ENCODE measurements around the gene KLC1.
A peak's percentile ranks its signal among the peaks of the same experiment; 100 is the strongest.
"Not testable (repeated sequence)": the region's sequence is repeated elsewhere in the genome, so short reads cannot be mapped to it uniquely, and the experiment has no call there.

KLC1 gene

DNA sequence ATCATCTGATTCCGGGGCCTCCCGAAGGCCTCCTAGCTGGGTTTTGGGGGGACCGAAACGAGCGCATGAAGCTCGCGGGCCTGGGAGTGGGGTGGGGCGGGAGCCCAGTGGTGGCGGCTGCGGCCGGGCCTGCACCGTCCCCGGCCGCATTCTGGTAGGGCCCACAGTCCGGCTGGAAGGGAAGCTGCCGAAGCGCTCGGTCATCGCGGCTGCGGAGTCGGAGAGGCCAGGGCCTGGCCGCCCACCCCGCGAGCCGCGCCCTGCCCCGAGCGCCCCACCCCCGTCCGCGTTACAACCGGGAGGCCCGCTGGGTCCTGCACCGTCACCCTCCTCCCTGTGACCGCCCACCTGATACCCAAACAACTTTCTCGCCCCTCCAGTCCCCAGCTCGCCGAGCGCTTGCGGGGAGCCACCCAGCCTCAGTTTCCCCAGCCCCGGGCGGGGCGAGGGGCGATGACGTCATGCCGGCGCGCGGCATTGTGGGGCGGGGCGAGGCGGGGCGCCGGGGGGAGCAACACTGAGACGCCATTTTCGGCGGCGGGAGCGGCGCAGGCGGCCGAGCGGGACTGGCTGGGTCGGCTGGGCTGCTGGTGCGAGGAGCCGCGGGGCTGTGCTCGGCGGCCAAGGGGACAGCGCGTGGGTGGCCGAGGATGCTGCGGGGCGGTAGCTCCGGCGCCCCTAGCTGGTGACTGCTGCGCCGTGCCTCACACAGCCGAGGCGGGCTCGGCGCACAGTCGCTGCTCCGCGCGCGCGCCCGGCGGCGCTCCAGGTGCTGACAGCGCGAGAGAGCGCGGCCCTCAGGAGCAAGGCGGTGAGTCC, at the start of gene KLC1:
Gene KLC1 (plus strand): TSS at position 528 of the 819 bp plus-strand sequence. CDS start 25,354 bp downstream, outside the sequence.
- peak; percentile 84 for DNase-seq (ENCODE audit: low spot score)

DNA sequence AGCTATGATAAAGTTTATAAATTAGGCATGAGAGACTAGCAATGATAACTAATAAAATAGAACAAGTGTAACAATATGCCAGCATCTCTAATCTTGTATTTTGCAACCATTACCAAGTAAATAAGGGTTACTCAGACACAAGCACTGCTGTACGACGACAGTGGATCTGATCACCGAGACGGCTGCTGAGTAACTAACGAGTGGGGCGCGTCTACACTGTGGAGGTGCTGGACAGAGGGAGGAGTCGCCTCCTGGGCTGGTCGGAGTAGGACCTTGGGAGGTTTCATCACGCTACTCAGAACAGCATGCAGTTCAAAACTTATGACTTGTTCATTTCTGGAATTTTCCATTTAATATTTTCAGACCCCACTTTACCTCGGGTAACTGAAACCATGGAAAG, 47.8 kb upstream of the KLC1 start:
- DNase-seq (ENCODE audit: low spot score), result no peak

DNA sequence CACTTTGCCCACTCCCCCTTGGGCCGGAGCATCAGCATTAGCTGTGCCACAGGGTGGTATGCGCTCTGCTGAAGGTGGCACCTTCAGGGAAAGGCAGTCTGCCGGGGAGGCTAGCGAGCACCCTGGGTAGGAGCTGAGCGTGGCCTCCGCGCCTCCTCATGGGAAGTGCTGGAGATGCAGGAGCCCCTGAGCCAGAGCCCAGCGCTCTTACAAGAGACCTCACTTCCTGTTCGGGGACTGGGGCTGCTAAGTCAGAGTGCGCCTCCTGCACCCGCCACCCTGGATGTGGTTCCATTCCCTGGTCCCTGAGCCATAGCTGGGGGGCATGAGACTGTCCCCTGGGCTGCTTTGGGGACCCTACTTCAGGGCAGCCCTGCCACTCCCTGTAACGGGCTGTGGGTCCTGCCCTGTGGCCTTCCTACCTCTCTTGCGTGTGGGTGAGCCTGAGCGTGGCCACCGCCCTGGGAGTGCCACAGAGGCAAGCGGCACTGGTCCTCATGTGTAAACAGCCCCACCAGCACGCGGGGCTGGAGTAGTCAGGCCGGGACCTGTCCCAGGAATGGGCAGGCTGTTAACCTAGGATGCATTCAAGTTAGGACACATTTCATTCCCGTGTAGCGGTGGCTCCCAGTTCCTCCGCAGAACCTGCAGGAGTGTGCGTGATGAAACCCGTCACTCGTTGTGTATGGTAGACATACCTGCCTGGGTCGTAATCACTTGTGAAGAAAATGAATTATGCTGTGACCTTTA, 46.9 kb upstream of the KLC1 start:
- no peak for DNase-seq (ENCODE audit: low spot score)

DNA sequence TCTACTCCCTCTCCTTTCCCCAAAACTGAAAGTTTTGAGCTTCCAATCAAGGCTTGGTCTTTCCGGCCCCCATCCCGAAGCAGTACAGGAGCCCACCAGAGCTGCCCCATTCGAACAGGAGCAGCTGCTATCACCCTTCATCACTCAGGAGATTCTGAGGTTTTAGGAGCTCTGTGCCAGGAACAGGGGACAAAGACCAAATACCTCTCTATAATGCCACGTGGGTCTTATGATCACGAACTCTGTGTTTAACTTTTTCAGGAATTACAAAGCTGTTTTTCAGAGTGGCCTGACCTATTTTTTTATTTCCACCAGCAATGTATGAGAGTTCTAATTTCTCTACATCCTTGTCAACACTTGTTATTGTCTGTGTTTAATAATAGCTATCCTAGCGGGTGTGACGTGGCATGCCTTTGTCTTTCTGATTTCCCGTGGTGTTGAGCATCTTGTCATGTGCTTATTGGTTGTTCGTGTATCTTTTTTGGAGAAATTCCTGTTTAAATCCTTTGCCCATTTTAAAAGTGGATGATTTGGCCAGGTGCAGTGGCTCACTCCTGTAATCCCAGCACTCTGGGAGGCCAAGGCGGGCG, 44.6 kb upstream of the KLC1 start:
- no peak for DNase-seq (ENCODE audit: low spot score)

DNA sequence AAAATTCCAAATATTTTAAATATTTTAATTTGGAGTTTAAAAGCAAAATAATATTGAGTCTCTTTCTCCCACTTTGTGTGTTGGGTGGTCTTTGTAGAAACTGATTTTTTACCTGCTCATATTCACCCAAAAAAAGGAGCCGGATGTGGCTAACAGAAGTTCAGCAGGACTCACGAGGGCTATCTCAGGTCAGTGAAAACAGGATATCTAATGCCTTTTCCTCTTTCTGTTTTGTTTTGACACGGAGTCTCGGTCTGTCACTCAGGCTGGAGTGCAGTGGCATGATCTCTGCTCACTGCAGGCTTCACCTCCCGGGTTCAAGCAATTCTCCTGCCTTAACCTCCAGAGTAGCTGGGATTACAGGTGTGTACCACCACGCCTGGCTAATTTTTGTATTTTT, 35.4 kb upstream of the KLC1 start:
- no peak for DNase-seq (ENCODE audit: low spot score)

DNA sequence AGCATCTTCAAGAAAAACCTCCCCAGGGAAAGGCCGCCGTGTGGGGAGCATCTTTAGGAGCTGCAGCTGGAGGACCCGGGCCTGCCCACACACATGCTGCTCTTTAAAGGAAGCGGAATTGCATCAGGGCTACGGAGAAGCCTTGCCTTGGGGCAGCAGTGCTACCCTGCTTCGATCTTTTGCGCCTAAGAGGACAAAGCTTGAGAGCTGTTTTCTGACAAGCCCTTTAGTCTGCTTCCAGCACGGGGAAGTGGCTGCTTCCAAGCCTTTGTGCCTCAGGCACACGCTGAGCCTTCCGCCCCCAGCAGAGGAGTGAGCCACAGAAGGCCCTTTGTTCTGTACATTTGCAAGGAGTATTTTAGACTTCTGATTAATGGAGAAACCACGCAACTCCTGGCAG, 34.7 kb upstream of the KLC1 start:
- no peak for DNase-seq (ENCODE audit: low spot score)

DNA sequence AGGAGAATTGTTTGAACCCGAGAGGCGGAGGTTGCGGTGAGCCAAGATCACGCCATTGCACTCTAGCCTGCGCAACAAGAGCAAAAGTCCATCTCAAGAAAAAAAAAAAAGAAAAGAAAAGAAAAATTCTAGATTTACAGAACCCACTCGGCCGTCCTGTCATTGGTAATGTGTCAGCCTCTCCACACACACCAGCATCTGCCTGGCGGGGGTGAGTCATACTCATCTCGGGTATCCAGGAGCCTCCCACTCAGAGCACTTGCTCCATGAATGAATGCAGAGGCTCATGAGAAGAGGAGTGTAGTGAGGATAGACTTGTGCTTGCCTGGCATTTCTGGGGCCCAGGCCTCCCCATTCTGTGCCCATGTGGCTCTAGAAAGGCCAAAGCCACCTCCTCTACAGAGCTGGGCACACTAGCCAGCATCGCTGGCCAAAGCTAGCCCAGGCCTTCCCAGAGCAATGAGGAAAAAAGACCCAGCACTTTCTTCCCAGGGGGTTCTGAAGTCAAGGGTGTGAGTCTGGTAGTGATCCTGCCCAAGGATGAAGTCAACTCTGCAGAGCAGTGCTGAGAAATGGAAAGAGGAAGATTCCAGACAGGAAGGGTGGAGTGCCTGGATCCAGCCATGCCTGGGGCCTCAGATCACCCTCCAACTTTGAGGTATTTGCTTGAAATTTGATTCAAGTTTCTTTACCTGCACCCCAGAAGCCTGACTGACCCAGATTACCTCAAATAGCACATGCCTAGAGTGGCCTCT, 31.2 kb upstream of the KLC1 start:
- no peak for DNase-seq (ENCODE audit: low spot score)

DNA sequence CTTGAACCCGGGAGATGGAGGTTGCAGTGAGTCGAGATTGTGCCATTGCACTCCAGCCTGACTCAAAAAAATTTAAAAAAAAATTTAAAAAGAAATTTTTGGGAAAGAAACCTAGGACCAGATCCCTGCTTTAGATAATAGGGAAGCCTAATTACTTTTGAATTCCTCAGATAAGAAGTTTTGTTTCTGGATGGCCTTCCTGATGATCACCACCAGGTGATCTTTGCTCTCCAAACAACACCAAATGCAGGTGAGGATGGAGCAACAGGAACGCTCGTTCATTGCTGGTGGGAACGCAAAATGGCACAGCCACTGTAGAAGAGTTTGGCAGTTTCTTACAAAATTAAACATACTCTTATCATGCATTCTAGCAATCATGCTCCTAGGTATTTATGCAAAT, 28.5 kb upstream of the KLC1 start:
- no peak for DNase-seq (ENCODE audit: low spot score)

DNA sequence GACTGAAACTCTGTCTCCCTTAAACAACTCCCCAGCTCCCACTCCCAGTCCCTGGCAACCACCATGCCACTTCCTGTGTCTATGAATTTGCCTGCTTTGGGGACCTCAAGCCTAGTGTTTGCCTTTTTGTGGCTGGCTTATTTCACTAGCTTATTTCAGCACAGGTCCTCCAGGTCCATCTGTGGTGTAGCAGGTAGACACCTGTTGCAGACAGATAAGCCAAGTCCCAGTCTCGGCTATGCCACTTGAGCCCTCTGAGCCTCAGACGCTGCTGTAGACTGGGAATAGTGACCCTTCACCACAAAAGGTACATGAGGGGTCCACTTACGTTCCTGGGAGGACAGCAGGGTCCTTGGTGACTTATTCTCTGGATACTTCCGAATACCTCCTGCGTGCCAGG, 24.4 kb upstream of the KLC1 start:
- no peak for DNase-seq (ENCODE audit: low spot score)

DNA sequence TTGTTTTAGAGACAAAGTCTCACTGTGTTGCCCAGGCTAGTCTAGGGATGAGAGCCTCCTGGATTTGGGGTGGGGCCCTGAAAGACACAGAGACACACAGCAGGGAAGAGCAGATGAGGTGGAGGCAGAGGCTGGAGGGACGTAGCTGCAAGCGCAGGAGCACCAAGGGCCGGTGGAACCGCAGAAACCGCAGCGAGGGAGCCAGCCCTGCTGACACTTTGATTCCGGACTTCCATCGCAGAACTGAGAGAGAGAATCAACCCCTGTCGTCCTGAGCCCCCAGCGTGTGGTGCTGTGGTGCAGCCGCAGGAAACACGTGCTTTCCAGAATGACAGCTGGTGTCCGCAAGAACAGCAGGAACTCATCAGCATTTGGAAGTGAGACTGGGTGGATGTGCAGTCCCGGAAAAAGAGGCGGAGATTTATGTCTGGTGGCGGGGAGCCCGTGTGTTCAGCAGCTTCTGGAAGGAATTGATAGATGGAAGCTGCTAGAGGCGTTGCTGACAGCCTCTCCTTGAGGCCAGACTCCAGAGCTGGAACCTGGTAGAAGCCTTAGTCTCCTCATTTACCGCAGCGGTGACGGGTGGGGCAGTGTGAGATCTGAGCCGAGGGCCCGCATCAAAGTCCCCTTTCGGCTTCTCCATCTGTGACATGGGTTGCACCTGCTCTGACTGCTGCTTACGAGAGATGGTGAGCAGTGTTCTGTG, 21.9 kb upstream of the KLC1 start:
- DNase-seq (ENCODE audit: low spot score), result peak; percentile 20

DNA sequence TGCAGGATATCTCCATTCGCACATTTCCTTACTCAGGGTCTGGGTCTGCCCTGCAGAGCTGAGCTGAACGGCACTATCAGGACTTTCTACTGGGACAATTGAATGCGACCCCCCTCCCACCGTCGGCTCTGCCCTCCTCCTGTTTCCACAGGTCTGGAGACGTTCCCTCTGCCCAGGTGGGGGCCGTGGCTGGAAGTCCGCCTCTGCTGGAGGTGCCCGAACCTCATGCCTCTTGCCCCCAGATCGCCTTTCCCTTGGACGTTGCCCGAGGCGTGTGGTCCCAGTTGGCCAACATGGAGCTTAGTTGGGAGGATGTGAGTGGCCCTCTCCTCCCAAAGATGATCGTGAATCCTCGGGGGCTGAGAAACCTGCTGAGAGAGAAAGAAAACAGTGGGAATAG, 21.2 kb upstream of the KLC1 start:
- no peak for DNase-seq (ENCODE audit: low spot score)

DNA sequence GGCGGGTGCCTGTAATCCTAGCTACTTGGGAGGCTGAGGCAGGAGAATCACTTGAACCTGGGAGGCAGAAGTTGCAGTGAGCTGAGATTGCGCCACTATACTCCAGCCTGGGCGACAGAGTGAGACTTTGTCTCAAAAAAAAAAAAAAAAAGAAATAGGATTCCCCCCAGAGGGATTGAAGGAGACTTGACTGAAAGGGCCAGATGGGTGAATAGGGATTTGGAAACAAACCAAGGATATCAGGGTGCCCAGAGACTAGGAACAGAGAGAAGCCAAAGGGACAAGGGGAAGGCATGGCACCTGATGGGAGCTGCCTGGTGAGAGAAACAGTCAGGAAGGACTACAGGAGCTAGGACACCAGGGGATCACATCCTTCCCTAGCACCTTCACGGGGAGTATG, 19.9 kb upstream of the KLC1 start:
- not testable (repeated sequence) for DNase-seq (ENCODE audit: low spot score)

DNA sequence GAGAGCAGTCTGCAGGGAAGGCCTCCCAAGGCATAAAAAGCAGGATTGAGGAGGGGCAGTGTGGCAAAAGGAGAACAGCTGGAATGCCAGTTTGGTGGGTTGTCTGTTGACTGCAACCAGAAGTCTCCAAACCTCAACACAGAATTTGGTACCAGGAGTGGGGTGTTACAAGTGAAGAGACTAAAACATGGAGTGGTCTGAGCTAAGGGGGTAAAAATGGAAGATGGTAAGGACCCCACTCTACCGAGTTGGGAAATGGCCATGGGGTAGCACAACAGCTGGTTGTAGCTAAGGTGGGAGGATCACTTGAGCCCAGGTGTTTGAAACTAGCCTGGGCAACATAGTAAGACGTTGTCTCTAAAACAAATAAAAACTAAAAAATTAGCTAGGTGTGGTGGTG, 17.8 kb upstream of the KLC1 start:
- DNase-seq (ENCODE audit: low spot score), result no peak

DNA sequence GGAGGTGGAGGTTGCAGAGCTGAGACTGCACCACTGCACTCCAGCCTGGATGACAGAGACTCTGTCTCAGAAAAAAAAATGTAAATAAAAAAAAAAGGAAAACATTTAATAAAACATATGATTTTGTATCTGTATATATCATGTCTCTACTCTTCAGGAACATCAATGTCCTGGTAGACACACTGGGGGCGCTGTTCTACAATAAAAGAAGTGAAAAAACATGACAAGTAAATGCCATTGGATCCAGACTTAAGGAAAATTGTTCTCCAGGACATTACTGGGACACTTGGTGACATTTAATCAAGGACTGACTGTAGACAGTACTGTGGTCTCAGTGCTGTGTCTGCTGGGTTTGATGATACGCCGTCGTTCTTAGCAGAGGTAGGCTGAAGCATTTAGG, 15.5 kb upstream of the KLC1 start:
- DNase-seq (ENCODE audit: low spot score), result no peak

DNA sequence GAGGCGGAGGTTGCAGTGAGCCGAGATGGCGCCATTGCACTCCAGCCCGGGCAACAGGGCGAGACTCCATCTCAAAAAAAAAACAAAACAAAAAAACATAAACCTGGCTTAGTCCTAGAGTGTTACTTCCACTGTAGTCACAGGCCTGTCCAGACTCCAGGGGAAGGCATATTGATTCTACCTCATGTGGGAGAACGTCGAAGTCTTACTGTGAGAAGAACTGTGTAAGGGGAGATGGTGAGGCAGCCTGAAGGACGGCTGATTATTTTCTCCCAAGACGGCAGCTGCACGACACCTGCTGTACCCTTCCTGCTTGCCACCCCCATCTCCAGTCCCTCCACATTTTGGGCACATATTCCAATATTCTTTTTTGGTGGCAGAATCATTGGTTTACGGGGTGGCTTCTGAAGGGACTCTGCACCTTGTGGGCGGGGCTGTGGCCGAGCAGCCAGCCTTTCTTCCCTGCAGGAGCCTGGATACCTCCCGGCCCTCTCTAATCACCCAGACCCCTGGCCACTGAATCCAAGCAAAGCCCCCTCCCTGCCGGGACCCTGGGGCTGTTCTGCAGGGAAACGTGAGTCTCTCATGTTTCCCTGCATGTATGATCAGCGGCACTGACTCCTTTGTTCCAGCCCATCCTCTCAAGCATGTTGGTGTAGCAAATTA, 12.2 kb upstream of the KLC1 start:
- no peak for DNase-seq (ENCODE audit: low spot score)

DNA sequence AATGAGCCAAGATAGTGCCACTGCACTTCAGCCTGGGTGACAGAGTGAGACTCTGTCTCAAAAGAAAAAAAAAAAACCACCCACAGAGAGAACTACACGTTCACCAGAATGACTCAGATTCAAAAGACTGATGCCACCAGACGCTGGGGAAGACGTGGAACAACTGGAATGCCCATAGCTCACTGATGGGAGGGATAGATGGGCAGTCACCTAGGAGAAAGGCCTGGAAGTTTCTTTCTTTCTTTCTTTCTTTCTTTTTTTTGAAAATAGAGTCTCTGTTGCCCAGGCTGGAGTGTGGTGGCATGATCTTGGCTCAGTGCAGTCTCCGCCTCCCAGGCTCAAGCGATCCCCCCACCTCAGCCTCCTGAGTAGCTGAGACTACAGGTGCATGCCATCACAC, 10.0 kb upstream of the KLC1 start:
- no peak for DNase-seq (ENCODE audit: low spot score)

DNA sequence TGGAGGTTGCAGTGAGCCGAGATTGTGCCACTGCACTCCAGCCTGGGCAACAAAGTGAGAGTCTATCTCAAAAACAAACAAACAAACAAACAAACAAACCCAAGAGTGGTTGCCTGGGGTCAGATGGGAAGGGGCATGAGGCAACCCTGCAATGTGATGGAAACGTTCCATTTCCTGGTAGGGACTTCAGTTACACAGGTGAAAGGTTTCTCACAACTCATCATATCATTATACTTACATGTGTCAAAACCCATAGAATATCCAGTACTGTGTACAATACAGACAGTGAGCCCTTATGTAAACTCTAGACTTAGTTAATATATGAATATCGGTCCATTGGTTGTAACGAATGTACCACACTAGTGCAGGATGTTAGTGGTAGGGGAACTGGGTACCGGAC, 7.2 kb upstream of the KLC1 start:
- DNase-seq (ENCODE audit: low spot score), result no peak

DNA sequence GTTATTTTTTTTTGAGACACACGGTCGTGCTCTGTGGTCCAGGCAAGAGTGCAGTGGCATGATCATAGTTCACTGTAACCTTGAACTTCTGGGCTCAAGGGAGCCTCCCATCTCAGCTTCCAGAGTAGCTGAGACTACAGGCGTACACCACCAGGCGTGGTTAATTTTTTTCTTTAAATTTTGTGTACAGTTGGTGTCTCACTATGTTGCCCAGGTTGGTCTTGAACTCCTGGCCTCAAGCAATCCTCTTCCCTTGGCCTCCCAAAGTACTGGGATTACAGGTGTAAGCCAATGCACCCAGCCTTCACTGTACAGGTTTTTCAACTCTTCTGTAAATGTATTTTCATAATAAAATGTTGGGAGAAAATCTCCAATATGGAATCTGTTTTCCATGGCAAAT, 5.7 kb upstream of the KLC1 start:
- DNase-seq (ENCODE audit: low spot score), result no peak

DNA sequence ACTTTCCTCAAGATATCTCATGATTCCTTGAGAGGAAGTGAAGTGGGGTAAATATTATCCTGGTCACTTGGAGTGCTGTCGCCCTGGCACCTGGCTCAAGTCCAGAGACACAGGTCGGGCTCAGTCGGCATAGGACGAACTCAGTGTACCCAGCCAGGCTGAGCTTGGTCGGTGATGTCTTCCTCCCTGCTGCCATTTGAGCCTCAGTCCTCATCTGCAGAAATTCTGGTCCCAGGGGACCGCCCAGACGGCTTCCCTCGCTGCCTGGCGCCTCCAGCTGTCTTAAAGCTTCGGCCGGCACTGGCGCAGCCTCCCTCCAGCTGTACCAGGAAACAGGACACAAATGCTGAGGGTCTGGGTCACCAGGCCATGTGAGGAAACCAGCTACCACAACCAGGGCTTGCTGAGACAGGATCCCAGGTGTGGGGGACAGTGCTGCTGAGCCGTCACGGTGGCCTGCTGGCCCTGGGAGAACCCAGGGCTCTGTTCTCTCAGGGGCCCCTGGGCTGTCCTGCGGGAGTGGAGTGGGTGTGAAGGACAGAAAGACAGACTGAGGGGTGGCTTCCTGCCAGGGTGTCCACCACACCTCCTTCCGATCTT, 5.0 kb upstream of the KLC1 start:
- DNase-seq (ENCODE audit: low spot score), result no peak

DNA sequence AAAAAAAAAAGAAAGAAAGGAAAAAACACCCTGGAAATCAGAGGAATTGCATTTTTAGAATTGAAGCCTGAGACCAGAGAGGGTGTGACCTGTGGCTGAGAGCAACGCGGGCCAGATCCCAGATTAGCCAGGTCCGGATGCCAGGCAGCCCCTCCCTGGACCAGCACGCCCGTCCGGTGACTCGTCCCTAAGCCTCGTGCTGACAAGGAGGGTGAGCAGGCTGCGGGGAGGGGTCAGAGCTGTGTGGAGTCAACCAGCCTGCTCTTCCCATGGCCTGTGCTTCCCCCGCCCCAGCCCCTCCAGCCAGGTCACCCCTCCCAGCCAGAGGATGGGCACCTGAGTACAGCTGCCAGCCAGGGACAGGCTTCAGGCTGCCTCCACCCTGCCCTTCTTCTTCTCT, 4.2 kb upstream of the KLC1 start:
- DNase-seq (ENCODE audit: low spot score), result peak; percentile 50

Data from hematopoietic multipotent progenitor cell treated with erythropoietin and hydrocortisone succinate and interleukin-3 and kit ligand, for 17 days (in vitro differentiated cells).